Stimulated activated CD8-positive, alpha-beta memory T cell treated with anti-CD3 and anti-CD28 coated beads, Interleukin-4, amount 100 ng/mL, for 48 hours (primary cell): ENCODE results near the gene GLIS1.
"Not testable (repeated sequence)": the region's sequence is repeated elsewhere in the genome, so short reads cannot be mapped to it uniquely, and the experiment has no call there.

Experiments used
- DNase-seq: peaks from one replicate; pipeline ENCODE4 v3.0.0-alpha.2; 2020

Gene GLIS1

GRCh38 chr1:53647915-53648314 lies 91.0 kb downstream of the GLIS1 start:
- not testable (repeated sequence) for DNase-seq

DNA sequence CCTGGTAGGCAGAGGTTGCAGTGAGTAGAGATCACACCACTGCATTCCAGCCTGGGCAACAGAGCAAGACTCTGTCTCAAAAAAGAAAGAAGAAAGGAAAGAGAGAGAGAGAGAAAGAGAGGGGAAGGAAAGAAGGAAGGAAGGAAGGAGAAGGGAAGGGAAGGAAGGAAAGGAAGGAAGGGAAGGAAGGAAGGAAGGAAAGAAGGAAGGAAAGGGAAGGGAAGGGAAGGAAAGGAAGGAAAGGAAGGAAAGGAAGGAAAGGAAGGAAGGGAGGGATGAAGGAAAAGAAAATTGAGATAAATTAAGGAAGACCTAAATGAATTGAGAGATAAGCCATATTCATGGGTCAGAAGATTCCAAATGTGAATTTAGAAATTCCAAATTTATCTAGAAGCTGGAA lies 92.2 kb downstream of the GLIS1 start:
- DNase-seq, result no peak

GRCh38 chr1:53645690-53646078 lies 93.3 kb downstream of the GLIS1 start:
- no peak for DNase-seq

DNA sequence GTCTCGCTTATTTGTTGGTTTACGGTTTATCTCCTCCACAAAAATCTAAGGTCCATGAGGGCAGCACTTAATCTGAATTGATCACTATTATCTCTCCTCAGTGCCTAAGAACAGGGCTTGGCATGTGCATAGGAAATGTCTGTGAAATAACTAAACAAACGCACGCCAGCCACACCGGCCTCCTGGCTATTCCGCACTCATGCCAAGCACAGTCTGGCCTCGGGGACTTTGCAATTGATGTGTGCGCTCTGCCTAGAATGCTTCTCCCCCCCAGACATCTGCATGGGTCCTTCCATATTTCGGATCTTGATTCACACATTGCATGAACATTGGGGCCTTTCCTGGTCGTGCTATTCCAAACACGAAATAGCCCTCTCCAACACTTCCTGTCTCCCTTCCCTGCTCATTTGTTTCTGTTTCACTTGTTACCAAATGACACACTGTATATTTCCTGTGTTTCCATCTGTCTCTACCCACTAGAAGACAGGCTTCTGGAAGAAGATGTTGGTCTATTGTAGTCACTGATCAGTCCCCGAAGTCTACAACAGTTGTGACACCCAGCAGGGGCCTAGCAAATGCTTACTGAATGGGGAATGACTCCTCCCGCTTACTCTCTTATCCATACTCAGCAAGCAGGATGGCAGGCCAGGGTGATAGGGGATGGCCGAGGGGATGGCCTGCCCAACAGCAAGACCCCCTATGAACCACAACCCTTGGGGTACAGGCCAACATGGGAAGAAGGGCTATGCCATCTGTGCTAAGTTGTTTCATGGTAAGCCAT lies 93.9 kb downstream of the GLIS1 start:
- no peak for DNase-seq

- DNase-seq, result no peak
Observed at GRCh38 chr1:53644496-53644895, 94.5 kb downstream of the GLIS1 start.

DNA sequence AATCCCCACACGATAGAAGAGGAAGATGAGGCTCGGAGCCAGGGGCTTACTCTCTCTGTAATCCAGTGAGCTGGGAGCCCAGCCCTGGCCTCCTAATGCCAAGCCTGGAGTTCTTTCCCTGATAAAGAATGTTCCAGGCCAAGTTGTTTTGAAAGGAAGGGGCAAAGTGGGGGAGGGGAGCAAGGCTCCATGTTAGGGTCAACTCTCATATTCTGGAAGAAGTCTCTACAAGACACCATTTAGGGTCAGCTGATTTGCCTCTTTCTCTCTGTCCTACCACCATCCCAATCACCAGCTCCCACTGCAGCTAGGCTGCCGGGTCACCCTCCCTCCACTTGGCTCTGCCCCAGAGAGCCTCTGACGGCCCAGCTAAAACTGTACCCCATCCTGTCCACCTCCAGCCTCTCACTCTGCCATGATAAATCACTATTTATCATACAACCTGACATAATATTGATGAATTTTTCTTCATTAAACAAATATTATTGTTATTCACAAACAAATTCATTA lies 95.0 kb downstream of the GLIS1 start:
- no peak for DNase-seq

- no peak for DNase-seq
Observed at GRCh38 chr1:53643041-53643880, 95.7 kb downstream of the GLIS1 start.

GRCh38 chr1:53642607-53643006 lies 96.4 kb downstream of the GLIS1 start:
- no peak for DNase-seq

GRCh38 chr1:53642215-53642555 lies 96.8 kb downstream of the GLIS1 start:
- no peak for DNase-seq

DNA sequence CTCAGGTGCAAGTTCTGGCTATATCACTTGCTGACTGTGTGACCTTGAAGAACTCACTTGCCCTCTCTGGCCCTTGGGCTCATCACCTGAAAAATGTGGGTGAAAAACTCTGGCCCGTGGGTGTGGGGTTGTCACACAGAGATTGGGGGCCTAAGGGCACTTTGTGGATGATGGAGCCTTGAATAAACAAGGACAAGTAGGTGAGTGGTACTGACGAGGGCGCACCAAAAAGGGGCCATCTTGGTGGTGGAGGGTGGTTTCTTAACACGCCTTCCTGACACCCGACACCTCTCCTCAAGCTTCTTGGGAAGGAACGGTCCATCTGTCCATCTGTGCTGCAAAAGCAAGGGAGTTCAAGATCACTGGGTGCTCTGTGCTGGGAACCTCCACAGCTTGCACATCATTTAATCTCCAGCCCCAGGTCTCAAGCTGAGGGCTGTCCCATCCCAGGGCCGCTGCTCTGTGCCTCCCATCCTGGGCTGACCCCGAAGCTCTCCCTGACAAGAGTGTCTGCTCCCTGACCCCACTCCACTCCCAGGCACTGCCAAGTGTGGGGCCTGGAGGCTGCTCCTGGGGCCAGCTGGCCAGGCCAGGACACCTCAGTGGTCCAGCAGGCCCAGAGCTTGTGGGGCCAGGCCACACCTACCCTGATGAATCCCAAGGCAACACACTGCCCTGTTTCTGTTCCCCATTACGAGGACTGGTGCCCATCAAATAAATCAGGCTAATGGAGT lies 97.3 kb downstream of the GLIS1 start:
- DNase-seq, result no peak

- DNase-seq, result no peak
Observed at GRCh38 chr1:53640701-53641075, 98.3 kb downstream of the GLIS1 start.

- DNase-seq, result no peak
Observed at GRCh38 chr1:53639996-53640700, 98.8 kb downstream of the GLIS1 start.

DNA sequence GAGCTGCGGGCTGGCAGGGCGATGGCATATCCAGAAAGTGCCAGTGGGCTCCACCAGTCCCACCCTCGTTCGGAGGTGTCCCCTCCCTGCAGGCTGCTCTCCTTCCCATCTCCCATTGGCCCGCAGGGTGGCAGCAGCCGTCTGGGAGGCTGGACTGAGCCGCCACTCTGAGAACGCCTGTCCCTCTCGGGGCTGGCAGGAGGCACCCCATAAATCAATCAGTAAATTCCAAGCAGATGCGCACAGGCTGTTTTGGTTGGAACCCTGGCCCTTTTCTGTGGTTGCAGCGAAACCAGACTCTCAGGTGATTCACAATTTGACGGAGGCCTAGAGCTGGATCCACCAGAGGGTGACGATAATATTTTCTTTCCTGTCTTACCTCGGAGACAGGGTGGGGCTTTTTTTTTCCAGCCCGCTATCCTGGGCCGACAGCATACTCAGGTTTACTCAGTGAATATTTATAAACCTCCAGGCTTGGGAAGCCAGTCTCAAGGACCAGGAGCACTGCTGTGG lies 99.7 kb downstream of the GLIS1 start:
- DNase-seq, result no peak

DNA sequence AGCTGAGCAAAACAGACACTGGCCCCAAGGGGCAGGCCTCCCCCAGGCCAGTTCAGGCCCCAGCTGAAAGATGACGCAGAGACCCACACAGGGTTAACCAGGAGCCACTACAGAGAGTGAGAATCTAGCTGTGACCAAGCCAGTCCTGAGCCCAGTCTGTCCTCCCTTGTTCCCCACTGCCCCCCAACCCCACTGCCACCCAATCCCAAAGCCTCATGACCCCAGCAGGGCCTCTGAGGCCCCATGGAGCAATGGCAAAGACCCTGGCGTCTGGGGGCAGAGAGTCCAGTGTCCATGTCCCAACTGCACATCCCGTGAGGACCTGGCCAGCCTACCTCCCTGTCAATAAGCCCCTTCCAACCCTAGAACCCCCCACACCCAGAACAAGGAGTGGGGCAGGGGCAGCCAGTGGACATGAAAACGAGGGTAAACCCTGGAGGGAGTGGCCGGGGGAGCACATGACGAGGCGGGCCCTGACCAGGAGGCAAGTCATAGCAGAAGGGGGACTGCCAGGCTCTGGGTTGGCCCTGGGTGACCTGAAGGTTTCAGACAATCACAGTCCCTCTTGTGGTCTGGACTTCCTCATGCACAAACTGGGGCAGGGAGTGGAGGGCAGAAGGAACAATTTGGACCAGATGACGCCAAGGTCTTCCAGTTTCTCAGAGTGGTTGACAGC lies 100.5 kb downstream of the GLIS1 start:
- DNase-seq, result no peak

DNA sequence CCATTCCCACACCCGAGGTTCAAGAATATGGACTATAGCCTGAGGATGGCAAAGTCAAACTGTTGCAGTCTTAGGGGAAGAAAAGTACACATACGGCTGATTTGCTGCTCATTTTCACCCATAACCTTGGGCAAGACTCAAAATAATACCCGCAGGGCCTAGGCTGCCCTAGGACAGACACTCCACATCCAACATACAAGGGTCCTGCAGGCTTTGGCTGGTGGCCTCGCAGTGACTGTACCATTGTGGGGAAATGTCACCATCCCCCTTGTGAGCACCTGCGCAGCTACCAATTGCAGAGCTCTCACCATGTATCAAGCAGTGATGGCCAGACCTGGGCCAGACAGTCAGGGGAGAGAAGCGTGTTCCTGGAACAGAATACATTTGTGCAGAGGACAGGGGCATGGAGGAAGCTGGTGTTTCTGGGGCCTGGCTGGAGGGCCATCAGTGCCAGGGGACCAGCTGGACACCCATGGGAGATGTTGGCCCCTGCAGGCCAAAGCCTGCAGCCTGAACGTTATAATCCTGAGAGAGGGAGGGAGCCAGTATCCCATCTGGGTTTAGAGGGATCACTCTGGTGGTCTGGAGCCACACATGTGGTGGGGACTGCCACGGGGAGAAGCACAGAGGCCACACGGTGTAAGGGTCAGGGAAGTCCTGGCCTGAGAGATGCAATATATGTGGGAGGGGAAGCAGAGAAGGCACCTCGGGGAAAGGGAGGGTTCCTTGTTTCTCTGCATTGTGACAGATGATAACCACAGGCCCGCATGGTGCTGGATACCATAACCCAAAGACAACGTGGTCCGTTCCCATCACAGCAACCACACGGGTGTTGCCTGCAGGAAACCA lies 101.2 kb downstream of the GLIS1 start:
- DNase-seq, result no peak

DNA sequence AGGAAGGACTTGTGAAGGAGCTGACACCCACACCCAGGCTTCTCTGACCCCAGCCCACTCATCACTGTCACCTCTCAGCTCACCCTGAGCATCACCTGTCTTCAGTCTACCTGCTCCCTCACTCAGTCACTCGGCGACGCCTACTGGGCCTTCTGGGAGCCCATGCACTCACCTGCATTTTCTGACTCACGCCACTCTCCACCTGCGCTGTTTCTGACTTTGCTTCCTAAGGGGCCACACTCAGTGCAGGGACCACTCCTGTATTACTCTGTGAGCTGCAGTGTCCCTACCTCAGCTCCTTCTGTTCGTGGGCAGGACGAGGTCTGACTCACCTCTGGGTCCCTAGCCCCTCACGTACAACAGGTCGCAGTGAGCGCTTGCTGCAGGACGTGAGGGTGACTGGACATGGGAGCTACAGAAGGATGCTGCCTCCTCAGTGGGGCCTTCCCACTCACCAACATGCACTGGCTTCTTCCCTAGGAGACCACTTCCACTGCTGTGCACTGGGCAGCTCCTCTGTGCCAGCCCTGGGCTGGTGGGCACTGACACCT lies 102.3 kb downstream of the GLIS1 start:
- DNase-seq, result no peak

DNA sequence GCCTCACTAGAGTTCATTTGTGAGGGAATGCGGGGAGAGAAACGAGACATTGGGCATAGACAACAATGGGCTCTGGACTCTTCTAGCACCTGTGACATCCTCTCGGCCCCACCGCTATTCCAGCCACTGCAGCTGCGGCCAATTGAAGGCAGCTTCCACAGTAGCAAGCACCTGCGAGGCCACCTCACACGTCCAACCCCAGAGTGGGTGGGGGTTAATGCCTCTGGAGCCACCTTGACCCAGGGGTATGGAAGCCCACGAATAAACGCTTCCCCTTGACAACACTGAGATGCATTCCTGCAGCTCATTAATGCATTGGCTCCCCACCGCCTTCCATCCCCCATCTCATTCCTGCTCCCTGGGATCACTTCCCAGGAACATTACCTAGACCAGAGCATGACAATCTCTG lies 104.4 kb downstream of the GLIS1 start:
- DNase-seq, result peak; percentile 2

GRCh38 chr1:53633073-53633704 lies 105.8 kb downstream of the GLIS1 start:
- no peak for DNase-seq

GRCh38 chr1:53631622-53632310 lies 107.2 kb downstream of the GLIS1 start:
- DNase-seq, result no peak
